Left lung (tissue), 10 donors: Measurements from ENCODE around the gene TM4SF5. TPM values are rescaled to one million over a fixed set of nuclear protein-coding genes. Genes with fewer than 3 reads are reported as not detected.
A peak's percentile ranks its signal among the peaks of the same experiment; 100 is the strongest.

Experiments used
- ATAC-seq: fragments of 200-7000 bp; cut with Tn5 transposase; one replicate; pipeline ENCODE4 v1.9.1; 2020; ENCODE audit warnings: moderate library complexity
- DNase-seq, 4 donors: peaks; one replicate each; pipeline ENCODE4 v3.0.0-alpha.2; 2013 to 2020
- H3K27ac ChIP-seq, 2 donors: fragments of 200-600 bp; sonication (generic) in 1 of 2; one replicate each; pipeline versions ENCODE4 v1.5.0 to v1.8.0; 2020 to 2021
- H3K27me3 ChIP-seq, 2 donors: fragments of 200-600 bp; sonication (generic) in 1 of 2; one replicate each; pipeline versions ENCODE4 v1.5.0 to v1.8.0; 2020 to 2021
- H3K36me3 ChIP-seq, 2 donors: fragments of 200-600 bp; sonication (generic) in 1 of 2; one replicate each; pipeline versions ENCODE4 v1.5.0 to v1.8.0; 2020 to 2021
- H3K4me1 ChIP-seq, 2 donors: fragments of 200-600 bp; one replicate each; pipeline ENCODE4 v1.8.0; 2021
- H3K4me3 ChIP-seq, 2 donors: fragments of 200-600 bp; sonication (generic) in 1 of 2; one replicate each; pipeline versions ENCODE4 v1.5.0 to v1.8.0; 2020 to 2021; ENCODE audit warnings: mild to moderate bottlenecking in 1 of 2
- H3K9me3 ChIP-seq, 2 donors: fragments of 200-600 bp; sonication (generic) in 1 of 2; one replicate each; pipeline versions ENCODE4 v1.5.0 to v1.8.0; 2020 to 2021
- CTCF ChIP-seq, 2 donors: fragments of 200-600 bp; sonication (generic) in 1 of 2; IDR thresholded peaks; one replicate each; pipeline versions ENCODE4 v1.5.0 to v1.8.0; 2021; ENCODE audit warnings: antibody characterized with exemption in 2 of 2
- intact Hi-C, 2 donors: fragments of 100-400 bp; cut with DNase I; formaldehyde crosslinking; loops; one replicate each; pipeline versions ENCODE4 v1.11.2 to v1.14.2; 2022
- polyA plus RNA-seq, 6 donors: library from polyadenylated mRNA; unstranded; fragments of 120-200 nt; gene quantifications; one replicate each; pipeline ENCODE4 v1.2.1, GENCODE V29; 2013; ENCODE audit not compliant: insufficient read length in 6 of 6
- total RNA-seq, 2 donors: library from RNA; stranded (reverse); fragmentation: NEBNext Ultra II Directional; extraction: Animal tissue kit (Norgen Biotek cat#: 25700); gene quantifications; one replicate each; pipeline ENCODE4 v1.2.1, GENCODE V29; 2021
- donor health status: DM: no; HTN: yes; CAD: no.
- donor health status: DM: no; HTN: no; CAD: no.

Gene TM4SF5
- total and polyA plus RNA-seq, 8 donors, result not detected

GRCh38 chr17:4782652-4783051 is 11.0 kb downstream of the TM4SF5 start:
- peak; percentile 48 for ATAC-seq
- intact Hi-C loops, result no loop called here
- DNase-seq, result peak in 2 of 4 donors; percentile 38 to 85

GRCh38 chr17:4785311-4786105 is 13.8 kb downstream of the TM4SF5 start:
- no peak overlapping the region for H3K27ac ChIP-seq
- intact Hi-C loops, result no loop called here
- DNase-seq, result peak in 1 of 4 donors; percentile 81
- no peak for ATAC-seq
- H3K27me3 ChIP-seq, result peaks cover 40 to 89% of the 10 kb centered on the region in 2 donors
- TF ChIP-seq CTCF (IDR thresholded peaks at IDR 0.05), result no peak
- H3K4me1 ChIP-seq, result peaks cover 23 to 39% of the 10 kb centered on the region in 2 donors
- peak overlapping the region in 1 of 2 donors; percentile 8 for H3K4me3 ChIP-seq
- no peaks in the 10 kb centered on the region for H3K36me3 ChIP-seq
- H3K9me3 ChIP-seq, result no peaks in the 10 kb centered on the region

More at GRCh38 chr17:4782652-4783051, 11.0 kb downstream of the TM4SF5 start:
- Histone ChIP-seq H3K27me3 (peaks cover 40 to 86% of the 10 kb centered on the region in 2 donors), H3K9me3 (no peaks in the 10 kb centered on the region), H3K27ac (no peak overlapping the region), H3K4me1 (peaks cover 16 to 22% of the 10 kb centered on the region in 2 donors), H3K4me3 (no peak overlapping the region), H3K36me3 (no peaks in the 10 kb centered on the region)
- TF ChIP-seq CTCF (IDR thresholded peaks at IDR 0.05), result no peak

GRCh38 chr17:4786106-4786511 is 14.4 kb downstream of the TM4SF5 start, which contains the start of gene VMO1:
Gene VMO1 (minus strand): TSS chr17:4786364. CDS start chr17:4786352, 12 bp downstream.
- Histone ChIP-seq H3K4me3 (peak within 1 kb of the TSS in 1 of 2 donors; percentile 8), H3K27ac (no peak within 1 kb of the TSS)
- TF ChIP-seq CTCF (IDR thresholded peaks at IDR 0.05), result no peak

GRCh38 chr17:4786516-4786915 is 14.8 kb downstream of the TM4SF5 start:
- ATAC-seq (no peak), DNase-seq (no peak)
- Histone ChIP-seq H3K36me3 (no peaks in the 10 kb centered on the region), H3K4me1 (peaks cover 23 to 42% of the 10 kb centered on the region in 2 donors), H3K27me3 (peaks cover 40 to 81% of the 10 kb centered on the region in 2 donors), H3K27ac (no peak overlapping the region), H3K9me3 (no peaks in the 10 kb centered on the region), H3K4me3 (peak overlapping the region in 1 of 2 donors; percentile 8)
- TF ChIP-seq CTCF (IDR thresholded peaks at IDR 0.05), result no peak
- intact Hi-C loops, result no loop called here

More at GRCh38 chr17:4786106-4786511, 14.4 kb downstream of the TM4SF5 start, which contains the start of gene VMO1:
- peak in 1 of 4 donors; percentile 75 for DNase-seq
- no peak for ATAC-seq
- no peaks in the 10 kb centered on the region for H3K9me3 ChIP-seq
- peaks cover 23 to 42% of the 10 kb centered on the region in 2 donors for H3K4me1 ChIP-seq
- H3K36me3 ChIP-seq, result no peaks in the 10 kb centered on the region
- intact Hi-C loops, result no loop called here
- peaks cover 40 to 85% of the 10 kb centered on the region in 2 donors for H3K27me3 ChIP-seq

GRCh38 chr17:4788159-4788806 is 16.6 kb downstream of the TM4SF5 start:
- H3K27ac ChIP-seq, result no peak overlapping the region
- H3K4me3 ChIP-seq, result peak overlapping the region in 1 of 2 donors; percentile 73
- ATAC-seq (no peak), DNase-seq (no peak)
- no peaks in the 10 kb centered on the region for H3K9me3 ChIP-seq
- no peak for TF ChIP-seq CTCF (IDR thresholded peaks at IDR 0.05)
- no peaks in the 10 kb centered on the region for H3K36me3 ChIP-seq
- intact Hi-C loops, result no loop called here
- H3K4me1 ChIP-seq, result peaks cover 23 to 42% of the 10 kb centered on the region in 2 donors
- H3K27me3 ChIP-seq, result peaks cover 29 to 74% of the 10 kb centered on the region in 2 donors
